ENCODE measurements around the gene LINGO4. TPM values are rescaled to one million over a fixed set of nuclear protein-coding genes. Genes with fewer than 3 reads are reported as not detected.

LINGO4 gene
- total and polyA plus RNA-seq, 2 of the 13 experiments (the other 11 are each of a cell fraction or from before 2014, with no cell fraction given), result 0.02 to 0.05 TPM

DNA sequence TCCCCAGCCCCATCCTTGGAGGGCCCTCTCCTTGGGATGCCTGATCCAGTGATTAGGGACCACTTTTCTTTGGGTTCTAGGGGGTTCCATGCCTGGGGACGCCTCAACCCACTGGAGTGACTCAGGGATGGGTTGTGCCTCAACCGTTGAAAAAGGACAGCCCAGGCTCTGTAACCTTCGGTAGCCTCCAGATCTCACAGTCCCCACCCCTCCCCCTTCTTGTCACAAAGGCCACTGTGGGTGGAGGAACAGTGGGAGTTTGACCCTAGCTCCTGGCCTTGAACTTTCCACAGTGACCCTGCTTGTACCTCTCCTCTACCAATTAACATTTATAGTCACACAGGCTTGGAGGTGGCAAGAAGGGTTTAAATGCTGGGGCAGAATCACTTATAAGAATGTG, 29.0 kb upstream of the LINGO4 start (continued):
- TF ChIP-seq, protein P1, sequence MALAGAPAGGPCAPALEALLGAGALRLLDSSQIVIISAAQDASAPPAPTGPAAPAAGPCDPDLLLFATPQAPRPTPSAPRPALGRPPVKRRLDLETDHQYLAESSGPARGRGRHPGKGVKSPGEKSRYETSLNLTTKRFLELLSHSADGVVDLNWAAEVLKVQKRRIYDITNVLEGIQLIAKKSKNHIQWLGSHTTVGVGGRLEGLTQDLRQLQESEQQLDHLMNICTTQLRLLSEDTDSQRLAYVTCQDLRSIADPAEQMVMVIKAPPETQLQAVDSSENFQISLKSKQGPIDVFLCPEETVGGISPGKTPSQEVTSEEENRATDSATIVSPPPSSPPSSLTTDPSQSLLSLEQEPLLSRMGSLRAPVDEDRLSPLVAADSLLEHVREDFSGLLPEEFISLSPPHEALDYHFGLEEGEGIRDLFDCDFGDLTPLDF (CRISPR knock-in tag; IDR thresholded peaks at IDR 0.05), result no peak
- TF ChIP-seq SP140L (CRISPR knock-in tag; IDR thresholded peaks at IDR 0.05; ENCODE audit: borderline replicate concordance) (no peak), NRL (CRISPR knock-in tag; IDR thresholded peaks at IDR 0.05; ENCODE audit: borderline replicate concordance) (no peak), SCMH1 (CRISPR knock-in tag; IDR thresholded peaks at IDR 0.05; ENCODE audit: borderline replicate concordance) (no peak), KDM4B (CRISPR knock-in tag; IDR thresholded peaks at IDR 0.05) (no peak), NFKBIZ (CRISPR knock-in tag; IDR thresholded peaks at IDR 0.05) (no peak), KMT2A (CRISPR knock-in tag; IDR thresholded peaks at IDR 0.05) (no peak), ARNT (IDR thresholded peaks at IDR 0.05) (no peak), RFX5 (IDR thresholded peaks at IDR 0.05; ENCODE audit: low read depth, low read length) (no peak), MXI1 (IDR thresholded peaks at IDR 0.05; ENCODE audit: borderline replicate concordance, low read depth, low read length) (no peak), DNMT3B (CRISPR knock-in tag; conservative IDR thresholded peaks at IDR 0.05) (no peak), ZNF558 (CRISPR knock-in tag; IDR thresholded peaks at IDR 0.05; ENCODE audit: borderline replicate concordance) (no peak), ZNF441 (CRISPR knock-in tag; IDR thresholded peaks at IDR 0.05; ENCODE audit: borderline replicate concordance) (no peak), CAMTA2 (CRISPR knock-in tag; IDR thresholded peaks at IDR 0.05; ENCODE audit: borderline replicate concordance) (no peak), GLI4 (CRISPR knock-in tag; IDR thresholded peaks at IDR 0.05; ENCODE audit: borderline replicate concordance) (no peak), ZNF850 (CRISPR knock-in tag; conservative IDR thresholded peaks at IDR 0.05) (no peak), SP1 (IDR thresholded peaks at IDR 0.05) (no peak), SP1 (CRISPR knock-in tag; IDR thresholded peaks at IDR 0.05) (no peak)
- TF ChIP-seq, protein P2, sequence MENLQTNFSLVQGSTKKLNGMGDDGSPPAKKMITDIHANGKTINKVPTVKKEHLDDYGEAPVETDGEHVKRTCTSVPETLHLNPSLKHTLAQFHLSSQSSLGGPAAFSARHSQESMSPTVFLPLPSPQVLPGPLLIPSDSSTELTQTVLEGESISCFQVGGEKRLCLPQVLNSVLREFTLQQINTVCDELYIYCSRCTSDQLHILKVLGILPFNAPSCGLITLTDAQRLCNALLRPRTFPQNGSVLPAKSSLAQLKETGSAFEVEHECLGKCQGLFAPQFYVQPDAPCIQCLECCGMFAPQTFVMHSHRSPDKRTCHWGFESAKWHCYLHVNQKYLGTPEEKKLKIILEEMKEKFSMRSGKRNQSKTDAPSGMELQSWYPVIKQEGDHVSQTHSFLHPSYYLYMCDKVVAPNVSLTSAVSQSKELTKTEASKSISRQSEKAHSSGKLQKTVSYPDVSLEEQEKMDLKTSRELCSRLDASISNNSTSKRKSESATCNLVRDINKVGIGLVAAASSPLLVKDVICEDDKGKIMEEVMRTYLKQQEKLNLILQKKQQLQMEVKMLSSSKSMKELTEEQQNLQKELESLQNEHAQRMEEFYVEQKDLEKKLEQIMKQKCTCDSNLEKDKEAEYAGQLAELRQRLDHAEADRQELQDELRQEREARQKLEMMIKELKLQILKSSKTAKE (CRISPR knock-in tag; IDR thresholded peaks at IDR 0.05; ENCODE audit: borderline replicate concordance), result no peak
- TF ChIP-seq, protein P3, sequence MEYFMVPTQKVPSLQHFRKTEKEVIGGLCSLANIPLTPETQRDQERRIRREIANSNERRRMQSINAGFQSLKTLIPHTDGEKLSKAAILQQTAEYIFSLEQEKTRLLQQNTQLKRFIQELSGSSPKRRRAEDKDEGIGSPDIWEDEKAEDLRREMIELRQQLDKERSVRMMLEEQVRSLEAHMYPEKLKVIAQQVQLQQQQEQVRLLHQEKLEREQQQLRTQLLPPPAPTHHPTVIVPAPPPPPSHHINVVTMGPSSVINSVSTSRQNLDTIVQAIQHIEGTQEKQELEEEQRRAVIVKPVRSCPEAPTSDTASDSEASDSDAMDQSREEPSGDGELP (IDR thresholded peaks at IDR 0.05; ENCODE audit: borderline replicate concordance, low read depth), result no peak
- TF ChIP-seq, protein P4, sequence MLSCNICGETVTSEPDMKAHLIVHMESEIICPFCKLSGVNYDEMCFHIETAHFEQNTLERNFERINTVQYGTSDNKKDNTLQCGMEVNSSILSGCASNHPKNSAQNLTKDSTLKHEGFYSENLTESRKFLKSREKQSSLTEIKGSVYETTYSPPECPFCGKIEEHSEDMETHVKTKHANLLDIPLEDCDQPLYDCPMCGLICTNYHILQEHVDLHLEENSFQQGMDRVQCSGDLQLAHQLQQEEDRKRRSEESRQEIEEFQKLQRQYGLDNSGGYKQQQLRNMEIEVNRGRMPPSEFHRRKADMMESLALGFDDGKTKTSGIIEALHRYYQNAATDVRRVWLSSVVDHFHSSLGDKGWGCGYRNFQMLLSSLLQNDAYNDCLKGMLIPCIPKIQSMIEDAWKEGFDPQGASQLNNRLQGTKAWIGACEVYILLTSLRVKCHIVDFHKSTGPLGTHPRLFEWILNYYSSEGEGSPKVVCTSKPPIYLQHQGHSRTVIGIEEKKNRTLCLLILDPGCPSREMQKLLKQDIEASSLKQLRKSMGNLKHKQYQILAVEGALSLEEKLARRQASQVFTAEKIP (CRISPR knock-in tag; IDR thresholded peaks at IDR 0.05; ENCODE audit: borderline replicate concordance), result no peak
- TF ChIP-seq, protein P5, sequence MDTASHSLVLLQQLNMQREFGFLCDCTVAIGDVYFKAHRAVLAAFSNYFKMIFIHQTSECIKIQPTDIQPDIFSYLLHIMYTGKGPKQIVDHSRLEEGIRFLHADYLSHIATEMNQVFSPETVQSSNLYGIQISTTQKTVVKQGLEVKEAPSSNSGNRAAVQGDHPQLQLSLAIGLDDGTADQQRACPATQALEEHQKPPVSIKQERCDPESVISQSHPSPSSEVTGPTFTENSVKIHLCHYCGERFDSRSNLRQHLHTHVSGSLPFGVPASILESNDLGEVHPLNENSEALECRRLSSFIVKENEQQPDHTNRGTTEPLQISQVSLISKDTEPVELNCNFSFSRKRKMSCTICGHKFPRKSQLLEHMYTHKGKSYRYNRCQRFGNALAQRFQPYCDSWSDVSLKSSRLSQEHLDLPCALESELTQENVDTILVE (CRISPR knock-in tag; IDR thresholded peaks at IDR 0.05), result no peak
- TF ChIP-seq, protein P6, sequence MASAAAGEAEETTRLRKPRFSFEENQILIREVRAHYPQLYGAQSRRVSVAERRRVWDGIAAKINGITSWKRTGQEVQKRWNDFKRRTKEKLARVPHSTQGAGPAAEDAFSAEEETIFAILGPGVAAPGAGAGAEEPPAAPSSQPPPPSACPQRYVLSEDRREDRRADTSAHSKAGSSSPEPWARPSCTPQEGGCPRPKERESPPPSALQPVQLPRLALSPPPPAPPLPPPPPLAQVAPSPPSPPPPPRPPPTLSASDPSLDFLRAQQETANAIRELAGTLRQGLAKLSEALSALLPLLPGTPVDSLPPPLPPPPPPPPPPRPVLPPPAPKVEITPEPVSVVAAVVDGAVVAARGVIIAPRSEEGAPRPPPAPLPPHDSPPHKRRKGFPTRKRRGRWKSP (CRISPR knock-in tag; IDR thresholded peaks at IDR 0.05), result no peak

Data from HepG2 (cell line).